GM19193 (cell line): ENCODE measurements around the gene ERP44.

Experiments
- POLR2A ChIP-seq: IDR thresholded peaks from 4 replicates; pipeline ENCODE4 v1.6.1; 2011; ENCODE audit not compliant: insufficient read depth, insufficient read length; ENCODE audit errors: extremely low read depth

The ERP44 gene

GRCh38 chr9:100101608-100102007 is 2.8 kb upstream of the ERP44 start:
- TF ChIP-seq POLR2A, result no peak

- no peak for TF ChIP-seq POLR2A
Observed at GRCh38 chr9:100100146-100100667, 1.4 kb upstream of the ERP44 start.

GRCh38 chr9:100099722-100100042 is 882 bp upstream of the ERP44 start:
- TF ChIP-seq POLR2A, result no peak

DNA sequence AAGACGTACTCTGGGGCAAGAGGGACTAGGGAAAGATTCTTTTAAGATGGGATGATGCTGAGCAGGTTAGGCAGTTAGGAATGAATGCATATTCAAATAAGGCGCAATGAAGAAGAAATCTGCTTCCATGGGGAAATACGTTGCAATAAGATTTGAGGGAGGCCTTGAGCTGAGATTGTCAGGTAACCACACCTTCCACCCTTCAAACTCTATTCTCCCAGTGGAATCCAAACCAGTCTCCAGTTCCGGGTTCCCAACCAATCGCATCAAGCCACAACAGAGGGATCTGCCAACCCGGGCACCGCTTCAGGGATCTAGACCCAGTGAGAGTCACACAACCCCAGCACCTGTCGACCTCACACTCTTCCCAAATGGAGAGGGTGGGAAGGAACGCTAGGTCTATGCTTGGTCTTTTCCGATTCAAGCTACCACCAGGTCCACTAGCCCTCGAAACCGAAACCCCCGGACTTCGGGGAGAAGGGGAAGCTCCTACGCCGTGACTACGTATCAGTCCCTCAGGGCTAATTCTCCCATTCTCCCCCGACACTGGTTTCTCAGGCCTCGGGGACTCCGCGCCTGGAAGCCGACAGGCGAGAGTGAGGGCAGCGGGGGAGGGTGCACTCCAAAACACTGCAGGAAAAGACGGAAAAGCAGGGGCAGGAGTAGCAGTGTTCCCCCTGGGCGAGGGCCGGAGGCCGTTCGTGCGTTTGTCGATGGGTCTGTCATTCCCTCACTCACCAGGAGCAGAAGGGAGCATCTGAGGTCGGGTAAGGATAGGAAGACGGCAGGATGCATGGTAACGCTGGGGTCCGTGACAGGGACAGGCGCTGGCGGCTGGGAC is 534 bp downstream of the ERP44 start:
- TF ChIP-seq POLR2A, result no peak

GRCh38 chr9:100096378-100096916 is 2.4 kb downstream of the ERP44 start:
- TF ChIP-seq POLR2A, result no peak

DNA sequence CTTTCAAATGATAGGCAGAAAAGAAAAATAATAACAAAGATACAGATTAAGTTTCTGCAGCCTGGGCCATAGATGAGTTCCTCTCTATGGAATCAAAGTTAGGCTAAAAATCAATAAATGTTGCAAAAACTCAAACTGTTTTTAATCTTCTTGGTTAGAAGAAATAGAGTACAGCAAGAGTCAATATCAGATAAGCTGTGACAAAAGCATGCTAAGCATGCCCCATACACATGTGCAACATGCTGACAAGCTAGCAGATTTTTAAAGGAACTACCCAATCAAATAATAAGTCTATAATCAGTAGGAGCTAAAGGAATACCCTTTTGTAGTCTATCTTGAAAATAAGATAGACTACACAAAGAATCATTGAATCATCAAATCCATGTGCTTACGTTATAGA is 6.7 kb downstream of the ERP44 start:
- TF ChIP-seq POLR2A, result no peak

DNA sequence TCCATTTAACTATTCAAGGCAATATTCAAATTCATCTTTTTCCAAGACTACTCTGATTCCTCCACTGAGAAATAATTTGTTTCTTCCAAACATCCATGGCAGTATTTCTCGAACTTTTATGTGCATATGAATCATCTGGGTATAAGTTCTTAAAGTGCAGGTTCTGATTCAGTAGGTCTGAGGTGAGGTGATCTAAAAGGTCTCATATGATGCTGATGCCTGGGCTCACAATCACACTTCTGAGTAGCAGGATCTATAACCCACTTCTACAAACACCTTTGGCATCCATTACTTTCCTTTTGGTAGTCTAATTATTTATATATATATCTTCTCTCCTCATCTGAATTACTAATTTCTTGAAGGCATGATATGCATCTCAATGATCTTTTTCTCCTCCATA is 7.2 kb downstream of the ERP44 start:
- TF ChIP-seq POLR2A, result no peak

DNA sequence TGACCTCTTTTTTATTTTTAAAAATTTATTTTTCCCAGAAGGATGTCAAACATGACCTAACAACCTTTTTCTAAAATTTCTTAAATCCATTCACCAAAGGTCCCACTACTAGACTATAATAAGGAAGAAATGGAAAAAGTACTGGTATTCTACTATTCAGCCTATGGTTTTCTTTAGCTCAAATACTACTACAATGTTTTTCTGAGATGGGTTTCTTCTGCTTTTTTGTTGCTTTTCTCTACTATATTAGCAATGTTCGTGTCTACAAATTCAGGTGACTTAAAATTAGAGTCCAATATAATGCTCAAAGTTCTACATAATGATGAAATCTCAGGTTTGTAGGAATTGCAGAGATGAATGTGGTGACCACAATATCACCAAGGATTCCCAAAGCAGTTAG is 7.9 kb downstream of the ERP44 start:
- TF ChIP-seq POLR2A, result no peak

DNA sequence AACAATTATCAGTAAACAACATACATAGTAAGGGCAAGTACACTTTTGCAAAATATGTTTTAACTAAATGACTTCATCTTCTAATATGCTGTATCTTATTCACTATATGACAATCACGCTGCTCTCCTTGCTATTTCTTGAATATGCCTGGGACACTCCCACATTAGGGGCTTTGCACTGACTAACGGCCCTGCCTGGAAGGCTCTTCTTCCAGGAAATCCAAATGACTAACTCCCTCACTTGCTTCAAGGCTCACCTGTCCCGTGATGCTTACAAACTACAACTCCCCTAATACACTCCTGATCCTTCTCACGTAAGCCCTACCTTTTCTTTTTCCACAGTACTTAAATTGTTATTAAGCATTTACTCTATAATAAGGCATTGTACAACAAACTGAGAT is 10.6 kb downstream of the ERP44 start:
- no peak for TF ChIP-seq POLR2A

- no peak for TF ChIP-seq POLR2A
Observed at GRCh38 chr9:100087218-100087617, 11.6 kb downstream of the ERP44 start.

DNA sequence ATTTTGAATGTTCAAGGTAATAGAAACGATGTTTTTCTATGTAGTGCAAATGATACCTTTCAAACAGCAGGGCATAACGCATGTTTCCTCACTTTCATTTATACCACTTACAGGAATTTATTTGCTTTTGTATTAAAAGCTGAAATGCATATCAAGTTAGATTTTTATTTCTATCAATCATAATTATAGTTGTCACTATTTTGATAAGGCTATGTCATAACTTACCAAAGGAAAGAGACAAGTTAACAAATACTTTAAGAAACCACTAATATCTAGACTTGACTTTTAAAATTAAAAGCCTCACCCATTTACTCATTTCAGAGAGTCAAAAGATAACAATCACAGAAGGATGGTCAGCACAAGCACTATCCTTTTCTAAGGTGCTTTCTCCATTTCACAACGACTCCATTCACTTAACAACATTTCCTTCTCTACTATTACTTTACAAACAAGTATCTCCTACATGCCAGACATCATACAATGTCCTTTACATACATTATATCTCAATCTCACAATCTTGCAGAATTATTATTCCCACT is 12.6 kb downstream of the ERP44 start:
- TF ChIP-seq POLR2A, result no peak

DNA sequence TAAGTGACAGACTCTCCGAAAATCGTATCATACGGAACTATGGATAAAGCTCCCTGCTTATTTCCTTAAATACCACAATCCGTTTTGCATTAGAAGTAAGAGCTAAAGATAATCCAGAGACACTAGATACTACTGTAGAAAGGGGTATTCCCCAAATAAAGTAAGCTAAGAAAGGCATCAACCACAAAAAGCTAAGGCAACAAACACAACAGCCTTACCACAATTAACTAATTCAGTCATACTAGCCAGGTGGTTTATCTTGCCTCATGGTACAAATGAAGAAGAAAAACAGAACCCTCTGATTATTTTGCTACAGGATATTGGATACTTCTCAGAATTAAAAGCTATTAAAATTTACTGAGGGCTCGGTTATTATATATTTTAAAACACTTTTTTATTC is 14.1 kb downstream of the ERP44 start:
- TF ChIP-seq POLR2A, result no peak

GRCh38 chr9:100084128-100084453 is 14.7 kb downstream of the ERP44 start:
- no peak for TF ChIP-seq POLR2A

- no peak for TF ChIP-seq POLR2A
Observed at GRCh38 chr9:100083448-100084127, 15.2 kb downstream of the ERP44 start.

- TF ChIP-seq POLR2A, result no peak
Observed at GRCh38 chr9:100082782-100083181, 16.0 kb downstream of the ERP44 start.

DNA sequence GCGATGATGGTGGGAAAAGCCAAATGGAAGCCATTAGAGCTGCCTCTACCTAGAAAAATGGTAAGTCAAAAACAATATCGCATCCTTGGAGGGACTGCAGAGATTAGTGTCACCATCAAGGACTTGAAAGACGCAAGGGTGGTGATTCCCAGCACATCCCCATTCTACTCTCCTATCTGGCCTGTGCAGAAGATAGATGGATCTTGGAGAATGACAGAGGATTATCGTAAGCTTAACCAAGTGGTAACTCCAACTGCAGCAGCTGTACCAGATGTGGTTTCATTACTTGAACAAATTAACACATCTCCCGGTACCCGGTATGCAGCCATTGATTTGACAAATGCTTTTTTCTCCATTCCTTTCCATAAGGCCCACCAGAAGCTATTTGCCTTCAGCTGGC is 23.8 kb downstream of the ERP44 start:
- TF ChIP-seq POLR2A, result no peak
